Measurements from ENCODE around the gene ADI1. TPM values are rescaled to one million over a fixed set of nuclear protein-coding genes. Genes with fewer than 3 reads are reported as not detected.

The ADI1 gene
- total RNA-seq, 1 donor from 2014 or later = 21.8 TPM

Other genes with a start within 250 kb of the ADI1 start
- gene EIPR1, start 141.7 kb downstream of the ADI1 start, total RNA-seq = 14.2 TPM
- gene TRAPPC12, start 139.8 kb downstream of the ADI1 start, total RNA-seq = 62.9 TPM
- 14.0 TPM for gene RNASEH1, start 38.8 kb upstream of the ADI1 start, total RNA-seq
- 1,884 TPM for gene RPS7, start 55.7 kb upstream of the ADI1 start, total RNA-seq
- not detected for gene COLEC11, start 75.6 kb upstream of the ADI1 start, total RNA-seq
- not detected for gene ALLC, start 138.7 kb upstream of the ADI1 start, total RNA-seq
- 0.20 TPM for gene DCDC2C, start 184.0 kb upstream of the ADI1 start, total RNA-seq

Data from skin of body (tissue), 1 donor.